Coronary artery (tissue), 2 donors: ENCODE measurements around the gene PSMB7.

ENCODE experiments used
- DNase-seq: peaks from one replicate; pipeline ENCODE4 v3.0.0-alpha.2; 2017; ENCODE audit warnings: low spot score
- H3K27ac ChIP-seq, 2 donors: fragments of 200-600 bp; sonication (generic); one replicate each; pipeline ENCODE4 v1.5.1; 2016 to 2019
- H3K4me3 ChIP-seq: fragments of 200-600 bp; sonication (generic); 2 replicates; pipeline ENCODE4 v1.5.1; 2016; ENCODE audit warnings: mild to moderate bottlenecking, moderate library complexity
- CTCF ChIP-seq: fragments of 200-600 bp; sonication (generic); IDR thresholded peaks from one replicate; pipeline ENCODE4 v1.5.1; 2019; ENCODE audit warnings: antibody characterized with exemption

PSMB7 gene

GRCh38 chr9:124384210-124384609, 31.0 kb downstream of the PSMB7 start:
- Histone ChIP-seq H3K4me3 (no peak overlapping the region), H3K27ac (no peak overlapping the region)
- DNase-seq = no peak
- TF ChIP-seq CTCF = no peak

- Histone ChIP-seq H3K4me3 (no peak overlapping the region), H3K27ac (no peak overlapping the region)
- no peak for DNase-seq
- TF ChIP-seq CTCF = no peak
These were observed 33.9 kb downstream of the PSMB7 start for GRCh38 chr9:124381170-124381945.

DNA sequence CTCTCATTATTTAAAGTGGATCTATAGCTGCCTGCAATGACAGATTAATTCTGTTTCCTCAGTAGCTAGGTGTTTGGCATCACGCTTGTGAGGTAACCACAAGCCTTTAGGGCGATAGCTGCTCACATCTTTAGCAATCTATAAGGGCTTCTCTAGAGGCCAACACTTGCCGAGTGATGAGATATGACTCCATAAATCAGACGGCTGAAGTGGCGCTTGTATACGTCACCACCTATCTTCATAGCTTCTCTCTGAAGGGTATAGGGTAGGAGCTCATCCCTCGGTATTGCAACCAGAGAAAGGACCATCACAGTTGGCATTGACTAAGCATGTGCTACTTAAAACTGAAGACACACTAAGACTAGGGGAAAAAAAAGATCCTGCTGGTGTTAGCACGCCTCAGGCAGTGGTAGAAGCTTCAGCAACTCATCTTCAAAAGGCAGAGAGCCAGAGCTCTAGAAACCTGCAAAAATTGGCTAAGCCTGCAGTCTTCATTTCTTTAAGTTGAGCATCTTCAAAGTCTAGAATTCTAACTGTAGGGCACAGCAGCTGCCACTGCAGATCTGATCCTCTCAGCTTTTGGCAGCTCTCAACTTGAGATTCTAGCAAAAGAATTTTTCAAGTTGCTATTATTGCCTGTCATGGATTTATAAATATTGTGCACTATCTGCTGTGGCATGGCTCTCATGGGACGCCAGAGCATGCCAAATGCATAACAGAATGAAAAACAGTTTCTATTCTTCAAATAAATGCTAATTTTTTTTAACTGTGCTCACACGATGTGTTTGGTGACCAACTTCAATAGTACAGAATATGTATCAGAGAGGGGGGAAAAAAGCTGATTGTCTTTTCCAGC, 37.5 kb downstream of the PSMB7 start:
- no peak for TF ChIP-seq CTCF
- no peak overlapping the region for H3K4me3 ChIP-seq
- no peak for DNase-seq
- H3K27ac ChIP-seq = no peak overlapping the region

DNA sequence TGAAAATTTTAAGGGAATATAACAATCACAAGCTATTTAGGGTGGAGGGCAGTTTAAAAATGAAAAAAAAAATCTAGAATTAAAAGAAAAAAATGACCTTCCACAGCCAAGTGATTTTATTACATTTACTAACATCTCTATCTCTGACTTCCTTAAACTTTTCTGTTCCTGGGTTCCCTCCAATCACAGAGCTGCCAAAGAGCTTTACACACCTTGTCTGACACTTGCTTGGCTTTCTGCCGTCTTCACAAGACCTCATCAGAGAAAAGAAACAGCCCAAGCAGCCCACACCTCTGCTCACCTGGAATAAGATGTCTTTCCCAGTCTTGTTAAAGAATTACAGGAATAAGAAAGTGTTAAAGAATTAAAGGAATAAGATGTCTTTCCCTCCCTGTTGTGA, 38.9 kb downstream of the PSMB7 start:
- TF ChIP-seq CTCF = no peak
- no peak overlapping the region for H3K27ac ChIP-seq
- no peak overlapping the region for H3K4me3 ChIP-seq
- no peak for DNase-seq

- no peak for TF ChIP-seq CTCF
- H3K27ac ChIP-seq = no peak overlapping the region
- no peak for DNase-seq
- no peak overlapping the region for H3K4me3 ChIP-seq
These were observed 39.5 kb downstream of the PSMB7 start for GRCh38 chr9:124375726-124376125.

- DNase-seq = no peak
- Histone ChIP-seq H3K4me3 (no peak overlapping the region), H3K27ac (no peak overlapping the region)
- TF ChIP-seq CTCF = no peak
These were observed 41.4 kb downstream of the PSMB7 start for GRCh38 chr9:124373851-124374250.
